Neuronal stem cell (in vitro differentiated cells): ENCODE results near the gene GPR132.
"Not testable (repeated sequence)": the region's sequence is repeated elsewhere in the genome, so short reads cannot be mapped to it uniquely, and the experiment has no call there.

ENCODE experiments used
- DNase-seq: peaks from one replicate; pipeline ENCODE4 v3.0.0-alpha.2; 2013; ENCODE audit warnings: low spot score
- H2AFZ ChIP-seq: one replicate; pipeline ENCODE4 v1.6.1; 2013; ENCODE audit warnings: mild to moderate bottlenecking, low read length, inconsistent platforms
- H2AK5ac ChIP-seq: 2 replicates; pipeline ENCODE4 v1.6.1; 2013; ENCODE audit warnings: low read depth, mild to moderate bottlenecking, inconsistent platforms, low read length, moderate library complexity, mixed read lengths
- H2BK120ac ChIP-seq: 2 replicates; pipeline ENCODE4 v1.6.1; 2013; ENCODE audit warnings: low read depth, mild to moderate bottlenecking, inconsistent platforms, low read length, moderate library complexity, mixed read lengths
- H2BK12ac ChIP-seq: one replicate; pipeline ENCODE4 v1.6.1; 2013; ENCODE audit warnings: low read length, inconsistent platforms
- H2BK15ac ChIP-seq: 2 replicates; pipeline ENCODE4 v1.6.1; 2013; ENCODE audit warnings: mild to moderate bottlenecking, low read length, inconsistent platforms, mixed read lengths
- H2BK5ac ChIP-seq: one replicate; pipeline ENCODE4 v1.6.1; 2013; ENCODE audit warnings: inconsistent platforms, mild to moderate bottlenecking, low read length, moderate library complexity
- H3K14ac ChIP-seq: one replicate; pipeline ENCODE4 v1.6.1; 2013; ENCODE audit warnings: low read length, inconsistent platforms
- H3K18ac ChIP-seq: 2 replicates; pipeline ENCODE4 v1.6.1; 2013; ENCODE audit warnings: low read length, inconsistent platforms
- H3K23ac ChIP-seq: 2 replicates; pipeline ENCODE4 v1.6.1; 2013; ENCODE audit warnings: low read depth, mild to moderate bottlenecking, mixed read lengths, low read length, inconsistent platforms; ENCODE audit not compliant: poor library complexity
- H3K27ac ChIP-seq: replicated peaks from 3 replicates; pipeline ENCODE4 v1.5.1; 2013; ENCODE audit warnings: low read length, inconsistent platforms
- H3K27me3 ChIP-seq, 3 experiments: 2 replicates each; pipeline ENCODE4 v1.6.1; 2013; ENCODE audit warnings: low read length in 3 of 3, mild to moderate bottlenecking in 2 of 3, inconsistent platforms in 1 of 3, low read depth in 1 of 3, mixed read lengths in 1 of 3, moderate library complexity in 1 of 3; ENCODE audit not compliant: control insufficient read depth in 3 of 3, insufficient read depth in 3 of 3
- H3K36me3 ChIP-seq, 2 donors: replicated peaks in 1 of 2; 2 replicates each; pipeline ENCODE4 v1.6.1; 2013; ENCODE audit warnings: low read length in 2 of 2; ENCODE audit not compliant: control insufficient read depth in 2 of 2, insufficient read depth in 2 of 2
- H3K4ac ChIP-seq: 2 replicates; pipeline ENCODE4 v1.6.1; 2013; ENCODE audit warnings: inconsistent platforms, mild to moderate bottlenecking, low read length, moderate library complexity
- H3K4me1 ChIP-seq, 2 donors: 1 replicate in 1 of 2; 2 replicates in 1 of 2; pipeline ENCODE4 v1.6.1; 2013; ENCODE audit warnings: low read length in 2 of 2, low read depth in 1 of 2; ENCODE audit not compliant: control insufficient read depth in 2 of 2, insufficient read depth in 1 of 2
- H3K4me2 ChIP-seq: one replicate; pipeline ENCODE4 v1.6.1; 2013; ENCODE audit warnings: mild to moderate bottlenecking, low read length, inconsistent platforms; ENCODE audit not compliant: insufficient read depth, poor library complexity, severe bottlenecking
- H3K4me3 ChIP-seq, 2 donors: 2 replicates each; pipeline ENCODE4 v1.5.1; 2013; ENCODE audit warnings: low read length in 2 of 2, mild to moderate bottlenecking in 2 of 2, inconsistent platforms in 1 of 2, moderate library complexity in 1 of 2
- H3K79me1 ChIP-seq: one replicate; pipeline ENCODE4 v1.6.1; 2013; ENCODE audit warnings: low read depth, mild to moderate bottlenecking, inconsistent platforms, low read length, moderate library complexity
- H3K9ac ChIP-seq: one replicate; pipeline ENCODE4 v1.6.1; 2013; ENCODE audit warnings: mild to moderate bottlenecking, low read depth, low read length, inconsistent platforms; ENCODE audit not compliant: poor library complexity
- H3K9me3 ChIP-seq, 2 donors: replicated peaks in 1 of 2; 2 replicates each; pipeline versions ENCODE3 to v1.6.1; 2013; ENCODE audit warnings: low read length in 2 of 2, mild to moderate bottlenecking in 2 of 2, inconsistent platforms in 1 of 2, low read depth in 1 of 2, mixed read lengths in 1 of 2, moderate library complexity in 1 of 2; ENCODE audit not compliant: control insufficient read depth in 2 of 2, insufficient read depth in 1 of 2
- H4K8ac ChIP-seq: one replicate; pipeline ENCODE4 v1.6.1; 2013; ENCODE audit warnings: low read depth, mild to moderate bottlenecking, inconsistent platforms, low read length, moderate library complexity
- H4K91ac ChIP-seq: one replicate; pipeline ENCODE4 v1.6.1; 2013; ENCODE audit warnings: low read length, low read depth, mild to moderate bottlenecking, inconsistent platforms; ENCODE audit not compliant: poor library complexity
- WGBS, 2 donors: extraction: QIAGEN DNeasy Blood & Tissue Kit; methylation state at CpG; one replicate each; pipeline ENCODE4 v1.1.7; 2013; ENCODE audit warnings: missing lambda C conversion rate in 2 of 2, mixed read lengths in 1 of 2; ENCODE audit not compliant: insufficient read length in 2 of 2, insufficient replicate concordance in 1 of 2; ENCODE audit errors: extremely low coverage in 2 of 2; 5-methylcytosine and 5-hydroxymethylcytosine counted together

GPR132 gene

DNA sequence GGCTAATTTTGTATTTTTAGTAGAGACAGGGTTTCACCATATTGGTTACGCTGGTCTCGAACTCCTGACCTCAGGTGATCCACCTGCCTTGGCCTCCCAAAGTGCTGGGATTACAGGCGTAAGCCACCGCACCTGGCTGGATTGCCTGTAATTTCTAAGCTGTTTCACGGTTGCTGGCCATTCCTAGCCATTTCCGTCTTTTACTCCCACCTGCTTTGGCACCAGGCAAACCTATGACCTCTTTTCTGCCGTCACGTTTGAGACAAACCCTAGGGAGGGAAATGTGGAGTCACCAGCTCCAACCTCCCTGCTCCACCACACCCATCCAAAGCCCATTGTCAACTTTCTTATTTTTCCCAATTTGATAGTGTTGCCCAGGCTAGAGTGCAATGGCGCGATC, 1.2 kb downstream of the GPR132 start:
- H3K4me1 ChIP-seq = peaks cover 5 to 16% of the 10 kb centered on the region in 2 donors
- H3K14ac ChIP-seq = no peak overlapping the region
- H2BK120ac ChIP-seq = no peak overlapping the region
- no peak overlapping the region for H3K9ac ChIP-seq
- H3K79me1 ChIP-seq = no peaks in the 10 kb centered on the region
- no peak overlapping the region for H3K4me2 ChIP-seq
- H2BK5ac ChIP-seq = no peak overlapping the region
- H3K27me3 ChIP-seq = peaks cover 0 to 10% (median 0%) of the 10 kb centered on the region in 3 experiments
- no CpG with 5 or more reads among the region's 10 CpGs for WGBS, 2 donors
- no peak overlapping the region for H4K8ac ChIP-seq
- no peak for DNase-seq
- H3K4ac ChIP-seq = no peak overlapping the region
- no peaks in the 10 kb centered on the region for H3K9me3 ChIP-seq
- no peak overlapping the region for H3K18ac ChIP-seq
- H2AK5ac ChIP-seq = no peak overlapping the region
- no peak overlapping the region for H2BK12ac ChIP-seq
- H3K27ac ChIP-seq = no peak overlapping the region
- H3K36me3 ChIP-seq = no peaks in the 10 kb centered on the region
- H2AFZ ChIP-seq = no peak overlapping the region
- H3K4me3 ChIP-seq = no peak overlapping the region
- no peak overlapping the region for H3K23ac ChIP-seq
- no peak overlapping the region for H2BK15ac ChIP-seq
- no peak overlapping the region for H4K91ac ChIP-seq

DNA sequence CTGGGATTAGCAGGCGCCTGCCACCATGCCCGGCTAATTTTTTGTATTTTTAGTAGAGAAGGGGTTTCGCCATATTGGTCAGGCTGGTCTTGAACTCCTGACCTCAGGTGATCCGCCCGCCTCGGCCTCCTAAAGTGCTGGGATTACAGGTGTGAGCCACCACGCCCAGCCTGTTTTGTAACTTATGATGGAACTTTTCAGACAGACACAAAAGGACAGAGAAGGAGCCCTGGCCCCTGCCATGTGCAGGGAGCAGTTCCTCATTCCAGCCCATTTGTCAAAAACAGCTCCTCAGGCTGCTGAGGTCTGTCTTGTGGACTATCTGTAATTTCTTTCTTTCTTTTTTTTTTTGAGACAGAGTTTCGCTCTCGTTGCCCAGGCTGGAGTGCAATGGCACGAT, 1.7 kb downstream of the GPR132 start:
- H3K9me3 ChIP-seq, H3K9ac ChIP-seq, H3K18ac ChIP-seq, H3K23ac ChIP-seq, H2AFZ ChIP-seq, H3K4me2 ChIP-seq, H2AK5ac ChIP-seq, H2BK15ac ChIP-seq, H4K91ac ChIP-seq, H3K14ac ChIP-seq, H3K4me3 ChIP-seq, H2BK12ac ChIP-seq, H2BK120ac ChIP-seq, DNase-seq, H2BK5ac ChIP-seq, H3K27ac ChIP-seq, H3K79me1 ChIP-seq, H3K4ac ChIP-seq, H4K8ac ChIP-seq, H3K36me3 ChIP-seq: not testable (repeated sequence)
- WGBS, 2 donors = no CpG with 5 or more reads among the region's 10 CpGs
- Histone ChIP-seq H3K4me1 (peaks cover 8 to 16% of the 10 kb centered on the region in 2 donors), H3K27me3 (peaks cover 0 to 15% (median 0%) of the 10 kb centered on the region in 3 experiments)

DNA sequence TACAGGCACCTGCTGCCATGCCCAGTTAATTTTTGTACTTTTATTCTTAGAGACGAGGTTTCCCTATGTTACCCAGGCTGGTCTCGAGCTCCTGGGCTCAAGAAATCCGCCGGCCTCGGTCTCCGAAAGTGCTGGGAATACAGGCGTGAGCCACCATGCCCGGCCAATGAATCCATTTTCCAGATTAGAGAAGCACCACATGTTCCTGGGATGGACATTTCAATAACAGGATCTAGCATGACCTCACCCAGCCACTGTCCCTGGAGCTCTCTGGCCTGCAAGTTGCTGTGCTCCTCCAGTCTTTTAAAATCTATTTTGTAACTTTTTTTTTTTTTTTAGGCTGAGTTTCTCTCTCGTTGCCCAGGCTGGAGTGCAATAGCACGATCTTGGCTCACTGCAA, 2.2 kb downstream of the GPR132 start:
- Histone ChIP-seq H3K23ac (no peak overlapping the region), H3K79me1 (no peaks in the 10 kb centered on the region)
- no peak for DNase-seq

DNA sequence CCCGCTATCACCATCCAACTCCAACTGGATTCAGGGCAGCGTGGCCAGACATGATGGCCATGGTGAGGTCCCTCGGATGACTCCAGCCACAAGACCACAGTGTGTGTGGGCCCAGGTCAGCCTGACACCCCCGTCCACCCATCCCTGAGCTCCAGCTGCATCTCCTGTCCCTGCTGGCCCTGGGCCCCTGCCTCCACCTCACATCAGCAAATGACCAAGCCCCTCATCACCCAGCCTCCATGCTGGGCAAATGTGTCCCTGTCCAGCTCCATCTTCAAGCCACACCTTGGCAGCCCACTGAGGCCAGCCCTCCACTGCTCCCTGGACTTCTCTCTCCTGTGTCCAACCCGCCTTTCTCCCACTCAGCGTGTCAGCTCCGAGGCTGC, 3.2 kb downstream of the GPR132 start:
- DNase-seq = no peak
- Histone ChIP-seq H2BK120ac (no peak overlapping the region), H4K8ac (no peak overlapping the region), H3K9ac (peak overlapping the region; percentile 63), H2AFZ (no peak overlapping the region), H3K4me2 (no peak overlapping the region), H4K91ac (no peak overlapping the region), H2AK5ac (peak overlapping the region; percentile 71), H2BK15ac (peak overlapping the region; percentile 54), H3K23ac (no peak overlapping the region), H3K27ac (no peak overlapping the region), H3K4me1 (peaks cover 8 to 16% of the 10 kb centered on the region in 2 donors), H2BK12ac (peak overlapping the region; percentile 73), H3K79me1 (no peaks in the 10 kb centered on the region), H3K4ac (no peak overlapping the region), H2BK5ac (no peak overlapping the region), H3K27me3 (peaks cover 0 to 23% (median 0%) of the 10 kb centered on the region in 3 experiments), H3K14ac (peak overlapping the region; percentile 89), H3K18ac (peak overlapping the region; percentile 85), H3K36me3 (no peaks in the 10 kb centered on the region), H3K4me3 (no peak overlapping the region), H3K9me3 (no peaks in the 10 kb centered on the region)
- no CpG with 5 or more reads among the region's 7 CpGs for WGBS, 2 donors

More for the DNA sequence above, 2.2 kb downstream of the GPR132 start:
- H2BK15ac ChIP-seq = no peak overlapping the region
- no peak overlapping the region for H2AFZ ChIP-seq
- H3K4ac ChIP-seq = no peak overlapping the region
- no peak overlapping the region for H2BK120ac ChIP-seq
- H3K14ac ChIP-seq = no peak overlapping the region
- H3K4me2 ChIP-seq = no peak overlapping the region
- H4K8ac ChIP-seq = no peak overlapping the region
- no peak overlapping the region for H3K27ac ChIP-seq
- no peak overlapping the region for H3K4me3 ChIP-seq
- no peaks in the 10 kb centered on the region for H3K9me3 ChIP-seq
- H3K4me1 ChIP-seq = peaks cover 8 to 16% of the 10 kb centered on the region in 2 donors
- no CpG with 5 or more reads among the region's 10 CpGs for WGBS, 2 donors
- H2BK5ac ChIP-seq = no peak overlapping the region
- no peaks in the 10 kb centered on the region for H3K36me3 ChIP-seq
- no peak overlapping the region for H2AK5ac ChIP-seq
- H4K91ac ChIP-seq = no peak overlapping the region
- no peak overlapping the region for H3K18ac ChIP-seq
- peaks cover 0 to 20% (median 0%) of the 10 kb centered on the region in 3 experiments for H3K27me3 ChIP-seq
- no peak overlapping the region for H2BK12ac ChIP-seq
- H3K9ac ChIP-seq = no peak overlapping the region
